ENCODE measurements around the gene ATG10. TPM values are rescaled to one million over a fixed set of nuclear protein-coding genes. Genes with fewer than 3 reads are reported as not detected.
"Not testable (repeated sequence)": the region's sequence is repeated elsewhere in the genome, so short reads cannot be mapped to it uniquely, and the experiment has no call there.

ATG10 gene
- polyA plus RNA-seq, 1 of the 3 experiments (the other 2 are of a cell fraction), result 3.2 TPM

DNA sequence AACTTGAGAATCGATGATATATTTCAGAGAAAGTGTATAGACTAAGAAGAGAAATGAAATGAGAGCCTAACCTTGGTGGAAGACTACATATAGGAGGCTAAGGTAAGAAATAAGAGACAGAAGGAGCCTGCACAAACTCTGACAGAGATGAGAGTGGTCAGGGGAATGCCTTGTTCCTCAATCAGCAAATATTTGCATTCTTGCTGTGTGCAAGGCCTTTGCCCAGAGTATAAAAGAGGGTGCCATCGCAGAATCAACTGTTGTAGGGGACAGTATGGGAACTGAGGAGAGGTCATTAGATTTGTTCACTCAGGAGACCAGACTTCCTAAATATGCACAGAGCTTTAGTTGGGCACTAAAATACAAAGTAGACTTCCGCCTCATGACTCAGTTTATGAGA is 137.2 kb downstream of the ATG10 start:
- ChIA-PET CTCF (interaction anchor here (1.7 to 3.0 kb wide), 2 partner anchors 12 to 56 kb away, joined by 7 to 9 read pairs; no protein-coding TSS in a partner anchor), POLR2A (no interaction called here)
- H2AFZ ChIP-seq (ENCODE audit: low read depth), result no peak overlapping the region
- H3K4me1 ChIP-seq (ENCODE audit: control insufficient read depth in 1 of 2, insufficient read depth in 2 of 2, low read depth in 1 of 2, low read length in 1 of 2), result peaks cover 4 to 14% of the 10 kb centered on the region in 2 experiments; a peak in 2 of 4 replicates
- TF ChIP-seq, protein P1, sequence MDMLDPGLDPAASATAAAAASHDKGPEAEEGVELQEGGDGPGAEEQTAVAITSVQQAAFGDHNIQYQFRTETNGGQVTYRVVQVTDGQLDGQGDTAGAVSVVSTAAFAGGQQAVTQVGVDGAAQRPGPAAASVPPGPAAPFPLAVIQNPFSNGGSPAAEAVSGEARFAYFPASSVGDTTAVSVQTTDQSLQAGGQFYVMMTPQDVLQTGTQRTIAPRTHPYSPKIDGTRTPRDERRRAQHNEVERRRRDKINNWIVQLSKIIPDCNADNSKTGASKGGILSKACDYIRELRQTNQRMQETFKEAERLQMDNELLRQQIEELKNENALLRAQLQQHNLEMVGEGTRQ (IDR thresholded peaks at IDR 0.05; ENCODE audit: borderline replicate concordance, low read depth, low read length), result no peak
- TF ChIP-seq CHD2 (IDR thresholded peaks at IDR 0.05; ENCODE audit: low read length, partially characterized antibody) (no peak), TCF12 (IDR thresholded peaks at IDR 0.05) (no peak), RFX5 (IDR thresholded peaks at IDR 0.05; ENCODE audit: low read length) (no peak), TAF1 (IDR thresholded peaks at IDR 0.05; ENCODE audit: borderline replicate concordance, low read depth, low read length) (no peak), IRF3 (IDR thresholded peaks at IDR 0.05; ENCODE audit: low read depth, low read length) (no peak), RXRA (IDR thresholded peaks at IDR 0.05; ENCODE audit: borderline replicate concordance, low read depth) (no peak), SIN3A (IDR thresholded peaks at IDR 0.05; ENCODE audit: borderline replicate concordance, low read depth, low read length) (no peak), PBX3 (IDR thresholded peaks at IDR 0.05) (no peak), RCOR1 (IDR thresholded peaks at IDR 0.05; ENCODE audit: low read length) (no peak), FOXM1 (IDR thresholded peaks at IDR 0.05; ENCODE audit: low read depth) (no peak), NRF1 (IDR thresholded peaks at IDR 0.05; ENCODE audit: low read depth, low read length) (no peak), YY1 (IDR thresholded peaks at IDR 0.05; ENCODE audit: low read depth) (no peak)
- TF ChIP-seq, protein P2, sequence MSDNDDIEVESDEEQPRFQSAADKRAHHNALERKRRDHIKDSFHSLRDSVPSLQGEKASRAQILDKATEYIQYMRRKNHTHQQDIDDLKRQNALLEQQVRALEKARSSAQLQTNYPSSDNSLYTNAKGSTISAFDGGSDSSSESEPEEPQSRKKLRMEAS (IDR thresholded peaks at IDR 0.05; ENCODE audit: low read depth), result no peak
- no peaks in the 10 kb centered on the region for H4K20me1 ChIP-seq (ENCODE audit: insufficient read depth)
- H3K27ac ChIP-seq (ENCODE audit: low read depth in 2 of 2, low read length in 1 of 2), result no peak overlapping the region
- no peaks in the 10 kb centered on the region for H3K79me2 ChIP-seq (ENCODE audit: insufficient read depth)
- no peaks in the 10 kb centered on the region for H3F3A ChIP-seq (replicated peaks; ENCODE audit: insufficient read depth)
- H3K9me2 ChIP-seq, result no peaks in the 10 kb centered on the region
- H3K27me3 ChIP-seq (ENCODE audit: insufficient read depth), result no peaks in the 10 kb centered on the region
- H3K4me2 ChIP-seq, result no peak overlapping the region
- no peak for DNase-seq
- H3K9ac ChIP-seq, result no peak overlapping the region
- no peak overlapping the region for H3K4me3 ChIP-seq (ENCODE audit: low read depth in 2 of 2, low read length in 1 of 2)
- 93% methylated on average over 3 of the region's 3 CpGs for WGBS (ENCODE audit: low lambda C conversion rate)
- no peaks in the 10 kb centered on the region for H3K36me3 ChIP-seq (replicated peaks in 1 of 2; ENCODE audit: control insufficient read depth in 1 of 2, insufficient read depth in 2 of 2, low read length in 1 of 2)
- H3K9me3 ChIP-seq, result no peaks in the 10 kb centered on the region

GRCh38 chr5:82109915-82110314 is 138.1 kb downstream of the ATG10 start:
- H3K9me2 ChIP-seq; H3K9ac ChIP-seq; H2AFZ ChIP-seq (ENCODE audit: low read depth); H3F3A ChIP-seq (replicated peaks; ENCODE audit: insufficient read depth); H3K27ac ChIP-seq (ENCODE audit: low read depth in 2 of 2, low read length in 1 of 2); H3K4me2 ChIP-seq; DNase-seq; H3K36me3 ChIP-seq (replicated peaks in 1 of 2; ENCODE audit: control insufficient read depth in 1 of 2, insufficient read depth in 2 of 2, low read length in 1 of 2); POLR2A ChIA-PET; H3K27me3 ChIP-seq (ENCODE audit: insufficient read depth); H3K79me2 ChIP-seq (ENCODE audit: insufficient read depth); H3K4me3 ChIP-seq (ENCODE audit: low read depth in 2 of 2, low read length in 1 of 2); H3K9me3 ChIP-seq; H4K20me1 ChIP-seq (ENCODE audit: insufficient read depth): not testable (repeated sequence)
- CTCF ChIA-PET, result interaction anchor here (1.7 kb wide), 1 partner anchor 55 kb away, joined by 9 read pairs; no protein-coding TSS in a partner anchor
- WGBS (ENCODE audit: low lambda C conversion rate), result 92% methylated on average over 2 of the region's 2 CpGs
- peaks cover 4 to 14% of the 10 kb centered on the region in 2 experiments; a peak in 2 of 4 replicates for H3K4me1 ChIP-seq (ENCODE audit: control insufficient read depth in 1 of 2, insufficient read depth in 2 of 2, low read depth in 1 of 2, low read length in 1 of 2)
